AG08395 (cell line): Measurements from ENCODE around the gene EML4.
"Not testable (repeated sequence)": the region's sequence is repeated elsewhere in the genome, so short reads cannot be mapped to it uniquely, and the experiment has no call there.

Source experiments
- DNase-seq: peaks from one replicate; pipeline ENCODE4 v3.0.0; 2012; ENCODE audit warnings: mixed read lengths, low spot score

EML4 gene, protein sequence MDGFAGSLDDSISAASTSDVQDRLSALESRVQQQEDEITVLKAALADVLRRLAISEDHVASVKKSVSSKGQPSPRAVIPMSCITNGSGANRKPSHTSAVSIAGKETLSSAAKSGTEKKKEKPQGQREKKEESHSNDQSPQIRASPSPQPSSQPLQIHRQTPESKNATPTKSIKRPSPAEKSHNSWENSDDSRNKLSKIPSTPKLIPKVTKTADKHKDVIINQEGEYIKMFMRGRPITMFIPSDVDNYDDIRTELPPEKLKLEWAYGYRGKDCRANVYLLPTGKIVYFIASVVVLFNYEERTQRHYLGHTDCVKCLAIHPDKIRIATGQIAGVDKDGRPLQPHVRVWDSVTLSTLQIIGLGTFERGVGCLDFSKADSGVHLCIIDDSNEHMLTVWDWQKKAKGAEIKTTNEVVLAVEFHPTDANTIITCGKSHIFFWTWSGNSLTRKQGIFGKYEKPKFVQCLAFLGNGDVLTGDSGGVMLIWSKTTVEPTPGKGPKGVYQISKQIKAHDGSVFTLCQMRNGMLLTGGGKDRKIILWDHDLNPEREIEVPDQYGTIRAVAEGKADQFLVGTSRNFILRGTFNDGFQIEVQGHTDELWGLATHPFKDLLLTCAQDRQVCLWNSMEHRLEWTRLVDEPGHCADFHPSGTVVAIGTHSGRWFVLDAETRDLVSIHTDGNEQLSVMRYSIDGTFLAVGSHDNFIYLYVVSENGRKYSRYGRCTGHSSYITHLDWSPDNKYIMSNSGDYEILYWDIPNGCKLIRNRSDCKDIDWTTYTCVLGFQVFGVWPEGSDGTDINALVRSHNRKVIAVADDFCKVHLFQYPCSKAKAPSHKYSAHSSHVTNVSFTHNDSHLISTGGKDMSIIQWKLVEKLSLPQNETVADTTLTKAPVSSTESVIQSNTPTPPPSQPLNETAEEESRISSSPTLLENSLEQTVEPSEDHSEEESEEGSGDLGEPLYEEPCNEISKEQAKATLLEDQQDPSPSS

DNA sequence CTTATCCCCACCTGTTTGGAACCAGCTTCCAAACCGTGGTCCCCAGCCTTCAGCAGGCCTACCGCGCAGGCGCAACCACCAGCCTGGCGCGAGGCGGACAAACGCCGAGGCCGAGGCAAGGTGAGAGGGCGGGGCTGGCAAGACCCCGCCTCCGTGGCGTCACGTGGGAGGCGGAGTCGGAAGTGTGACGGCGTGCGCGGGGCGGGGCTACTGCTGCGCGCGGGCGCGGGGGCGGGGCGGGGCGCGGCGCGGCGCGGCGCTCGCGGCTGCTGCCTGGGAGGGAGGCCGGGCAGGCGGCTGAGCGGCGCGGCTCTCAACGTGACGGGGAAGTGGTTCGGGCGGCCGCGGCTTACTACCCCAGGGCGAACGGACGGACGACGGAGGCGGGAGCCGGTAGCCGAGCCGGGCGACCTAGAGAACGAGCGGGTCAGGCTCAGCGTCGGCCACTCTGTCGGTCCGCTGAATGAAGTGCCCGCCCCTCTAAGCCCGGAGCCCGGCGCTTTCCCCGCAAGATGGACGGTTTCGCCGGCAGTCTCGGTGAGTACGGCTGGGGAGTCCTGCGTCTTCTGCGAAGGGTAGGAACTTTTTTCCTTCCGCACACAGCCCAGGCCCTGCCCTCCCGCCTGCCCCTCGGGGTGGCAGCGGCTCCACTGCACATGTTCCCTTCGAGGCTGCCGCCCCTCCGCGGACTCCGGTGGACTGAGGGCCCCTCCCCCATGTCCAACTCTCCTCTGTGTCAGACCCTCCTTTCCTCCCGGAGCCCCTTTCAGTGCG is at the start of gene EML4:
Gene EML4 (plus strand): TSS at position 254 of the 774 bp plus-strand sequence. CDS start 259 bp downstream, at position 513.
- DNase-seq: peak; percentile 95

- DNase-seq: no peak
Observed at GRCh38 chr2:42123426-42123825, 45.7 kb upstream of the EML4 start.

- no peak for DNase-seq
Observed at GRCh38 chr2:42124011-42124785, 45.0 kb upstream of the EML4 start.

- DNase-seq: peak; percentile 32
Observed at GRCh38 chr2:42125841-42126594, 43.1 kb upstream of the EML4 start.

- not testable (repeated sequence) for DNase-seq
Observed at GRCh38 chr2:42126873-42127272, 42.3 kb upstream of the EML4 start.

DNA sequence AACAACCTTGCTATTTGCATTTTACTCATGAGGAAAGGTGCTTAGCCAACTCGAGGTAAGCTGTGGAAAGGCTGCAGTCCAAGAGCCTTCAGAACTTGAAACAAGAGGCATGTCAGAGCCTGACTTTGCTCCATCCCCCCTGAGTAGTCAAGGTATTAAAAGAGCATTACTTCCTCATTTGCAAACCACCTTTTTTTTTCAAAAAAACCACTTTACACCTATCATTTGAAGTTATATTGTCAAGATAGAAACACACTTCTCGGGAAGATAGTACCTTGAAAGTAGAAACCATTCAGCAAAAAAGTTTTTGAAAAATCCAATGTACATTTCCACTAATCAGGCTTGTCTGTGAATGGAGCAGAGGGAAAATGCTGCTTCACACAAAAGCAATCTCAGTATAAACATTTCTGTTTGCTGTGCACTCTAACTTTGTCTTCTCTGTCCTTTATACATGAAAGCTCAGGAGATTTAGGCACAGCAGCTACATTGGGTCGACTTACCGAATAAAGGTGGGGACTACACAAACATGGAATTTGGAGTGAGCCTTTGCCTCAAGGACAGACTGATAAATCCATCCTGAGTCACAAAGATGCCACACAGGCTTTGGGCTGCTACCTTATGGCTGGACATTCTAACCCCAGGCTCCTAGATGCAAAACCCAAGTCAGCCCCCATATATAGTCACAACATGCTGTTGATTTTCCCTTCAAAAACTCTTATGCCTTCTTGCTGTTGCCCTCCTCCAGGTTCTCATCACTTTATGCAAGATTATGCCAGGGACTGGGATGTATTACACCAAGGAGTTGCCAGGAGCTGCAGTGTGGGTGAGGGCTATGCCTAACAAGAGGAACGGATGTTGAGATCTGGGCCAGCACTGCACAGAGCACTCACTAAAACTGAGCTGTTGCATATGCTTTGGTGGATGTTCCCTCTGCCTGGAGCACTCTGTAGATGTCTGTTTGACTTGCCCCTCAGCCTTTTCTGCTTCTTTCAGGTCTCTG is 41.4 kb upstream of the EML4 start:
- no peak for DNase-seq

- DNase-seq: peak; percentile 63
Observed at GRCh38 chr2:42128721-42129486, 40.2 kb upstream of the EML4 start.

GRCh38 chr2:42129487-42129852 is 39.7 kb upstream of the EML4 start:
- no peak for DNase-seq

- no peak for DNase-seq
Observed at GRCh38 chr2:42129947-42130346, 39.2 kb upstream of the EML4 start.

- not testable (repeated sequence) for DNase-seq
Observed at GRCh38 chr2:42130858-42131257, 38.3 kb upstream of the EML4 start.

GRCh38 chr2:42132191-42132965 is 36.8 kb upstream of the EML4 start:
- peak; percentile 80 for DNase-seq

GRCh38 chr2:42132966-42133641 is 36.0 kb upstream of the EML4 start:
- peak; percentile 90 for DNase-seq

- DNase-seq: no peak
Observed at GRCh38 chr2:42133771-42134195, 35.4 kb upstream of the EML4 start.

- DNase-seq: not testable (repeated sequence)
Observed at GRCh38 chr2:42134401-42134932, 34.7 kb upstream of the EML4 start.

DNA sequence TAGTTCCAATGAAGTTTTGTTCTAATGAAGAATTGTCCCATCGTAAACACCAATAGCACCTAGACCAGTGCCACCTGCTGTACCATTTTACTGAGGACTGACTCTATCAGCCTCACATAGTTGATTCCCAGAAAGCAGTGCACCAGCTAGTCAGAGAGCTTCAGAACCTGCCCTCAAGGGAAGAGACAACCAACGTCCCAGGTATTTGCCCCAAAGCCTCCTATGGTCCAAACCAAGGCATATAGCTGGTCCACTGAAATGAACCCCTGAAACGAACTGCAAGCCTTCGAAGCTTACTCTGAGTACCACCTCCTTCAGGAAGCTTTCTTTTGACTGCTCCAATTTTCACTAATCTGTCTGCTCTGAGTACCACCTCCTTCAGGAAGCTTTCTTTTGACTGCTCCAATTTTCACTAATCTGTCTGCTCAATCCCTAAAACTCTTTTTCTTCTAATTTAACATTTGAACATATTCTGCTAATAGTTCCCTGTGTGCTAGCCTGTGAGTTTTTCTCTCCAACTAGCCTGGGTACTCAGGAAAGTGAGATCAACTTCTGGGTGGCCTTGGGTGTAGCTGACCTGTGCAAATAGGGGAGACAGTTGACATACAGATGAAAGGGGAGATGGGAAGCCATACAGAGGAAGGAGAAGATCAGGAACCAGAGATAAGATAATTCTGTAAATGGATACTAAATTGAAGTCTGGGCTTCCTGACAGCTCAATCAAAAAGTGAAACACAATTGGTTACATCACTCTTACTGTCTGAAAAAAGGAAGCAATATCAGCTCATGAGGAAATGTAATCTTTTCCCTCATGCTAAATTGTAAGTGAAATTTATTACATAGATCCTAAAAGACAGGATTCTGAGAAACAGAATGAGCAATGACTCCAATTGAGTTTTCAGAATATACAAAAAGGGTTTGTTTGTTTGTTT is 33.5 kb upstream of the EML4 start:
- no peak for DNase-seq

DNA sequence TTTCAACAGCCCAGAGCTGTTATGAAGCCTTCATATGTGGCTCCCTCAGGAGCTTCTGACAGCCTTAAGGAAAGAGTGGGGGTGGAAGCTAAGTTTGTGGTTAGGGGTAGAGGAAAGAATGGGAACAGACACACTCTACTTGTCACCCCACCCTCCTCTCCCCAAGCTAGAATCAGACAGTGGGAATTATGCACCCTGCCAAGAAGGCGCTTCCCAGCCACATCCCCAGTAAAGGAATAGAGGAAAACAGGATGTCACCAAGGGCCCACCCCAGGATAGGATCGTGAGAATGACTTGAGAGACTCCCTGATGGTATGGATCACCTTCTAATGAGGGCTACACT is 32.4 kb upstream of the EML4 start:
- no peak for DNase-seq
